ENCODE results near the gene ACOT13. TPM values are rescaled to one million over a fixed set of nuclear protein-coding genes. Genes with fewer than 3 reads are reported as not detected.
"Not testable (repeated sequence)": the region's sequence is repeated elsewhere in the genome, so short reads cannot be mapped to it uniquely, and the experiment has no call there.

Gene ACOT13
- polyA plus RNA-seq, 3 donors from 2014 or later = 6.2 to 17.1 (median 16.5) TPM

GRCh38 chr6:24734166-24734565, 67.3 kb downstream of the ACOT13 start:
- Mint-ChIP-seq H3K27ac (no peak overlapping the region), H3K36me3 (peaks cover 4 to 17% (median 10%) of the 10 kb centered on the region in 3 donors), H3K9me3 (peaks cover 0 to 14% (median 6%) of the 10 kb centered on the region in 6 donors), H3K4me1 (no peaks in the 10 kb centered on the region), H3K27me3 (ENCODE audit: low read depth in 3 of 3) (peaks cover 3 to 7% (median 7%) of the 10 kb centered on the region in 3 donors), H3K4me3 (no peak overlapping the region)
- DNase-seq = no peak

DNA sequence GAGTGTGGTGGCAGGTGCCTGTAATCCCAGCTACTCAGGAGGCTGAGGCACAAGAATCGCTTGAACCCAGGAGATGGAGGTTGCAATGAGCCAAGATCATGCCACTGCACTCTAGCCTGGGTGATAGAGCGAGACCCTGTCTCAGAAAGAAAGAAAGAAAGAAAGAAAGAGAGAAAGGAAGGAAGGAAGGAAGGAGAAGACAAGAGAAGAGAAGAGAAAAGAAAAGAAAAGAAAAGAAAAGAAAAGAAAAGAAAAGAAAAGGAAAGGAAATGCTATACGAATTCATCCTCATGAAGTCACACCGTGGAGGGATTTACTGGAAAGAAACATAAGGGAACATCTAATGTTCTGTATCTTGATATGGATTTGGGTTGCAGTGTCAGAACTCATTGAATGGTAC, 67.8 kb downstream of the ACOT13 start:
- Mint-ChIP-seq H3K9me3 (peaks cover 0 to 14% (median 6%) of the 10 kb centered on the region in 6 donors), H3K36me3 (peaks cover 4 to 14% (median 10%) of the 10 kb centered on the region in 3 donors)
- H3K4me1 Mint-ChIP-seq; H3K4me3 Mint-ChIP-seq; H3K27ac Mint-ChIP-seq; DNase-seq; H3K27me3 Mint-ChIP-seq (ENCODE audit: low read depth in 3 of 3): not testable (repeated sequence)

GRCh38 chr6:24738741-24739140, 71.9 kb downstream of the ACOT13 start:
- no peak overlapping the region for H3K27ac Mint-ChIP-seq
- H3K36me3 Mint-ChIP-seq = peaks cover 0 to 4% (median 0%) of the 10 kb centered on the region in 3 donors
- no peak overlapping the region for H3K4me3 Mint-ChIP-seq
- peaks cover 0 to 1% (median 0%) of the 10 kb centered on the region in 6 donors for H3K9me3 Mint-ChIP-seq
- peaks cover 3 to 12% (median 9%) of the 10 kb centered on the region in 3 donors for H3K27me3 Mint-ChIP-seq (ENCODE audit: low read depth in 3 of 3)
- H3K4me1 Mint-ChIP-seq = no peaks in the 10 kb centered on the region
- DNase-seq = no peak

GRCh38 chr6:24740861-24741260, 74.0 kb downstream of the ACOT13 start:
- no peak for DNase-seq
- no peak overlapping the region for H3K4me3 Mint-ChIP-seq
- peaks cover 0 to 1% (median 0%) of the 10 kb centered on the region in 6 donors for H3K9me3 Mint-ChIP-seq
- peaks cover 0 to 4% (median 0%) of the 10 kb centered on the region in 3 donors for H3K36me3 Mint-ChIP-seq
- no peaks in the 10 kb centered on the region for H3K4me1 Mint-ChIP-seq
- peaks cover 3 to 10% (median 4%) of the 10 kb centered on the region in 3 donors for H3K27me3 Mint-ChIP-seq (ENCODE audit: low read depth in 3 of 3)
- H3K27ac Mint-ChIP-seq = no peak overlapping the region

GRCh38 chr6:24742216-24742738, 75.4 kb downstream of the ACOT13 start:
- Mint-ChIP-seq H3K9me3 (peaks cover 0 to 1% (median 0%) of the 10 kb centered on the region in 6 donors), H3K27ac (no peak overlapping the region), H3K4me1 (no peaks in the 10 kb centered on the region), H3K36me3 (peaks cover 0 to 3% (median 0%) of the 10 kb centered on the region in 3 donors), H3K4me3 (no peak overlapping the region), H3K27me3 (ENCODE audit: low read depth in 3 of 3) (peaks cover 2 to 10% (median 3%) of the 10 kb centered on the region in 3 donors)
- no peak for DNase-seq

DNA sequence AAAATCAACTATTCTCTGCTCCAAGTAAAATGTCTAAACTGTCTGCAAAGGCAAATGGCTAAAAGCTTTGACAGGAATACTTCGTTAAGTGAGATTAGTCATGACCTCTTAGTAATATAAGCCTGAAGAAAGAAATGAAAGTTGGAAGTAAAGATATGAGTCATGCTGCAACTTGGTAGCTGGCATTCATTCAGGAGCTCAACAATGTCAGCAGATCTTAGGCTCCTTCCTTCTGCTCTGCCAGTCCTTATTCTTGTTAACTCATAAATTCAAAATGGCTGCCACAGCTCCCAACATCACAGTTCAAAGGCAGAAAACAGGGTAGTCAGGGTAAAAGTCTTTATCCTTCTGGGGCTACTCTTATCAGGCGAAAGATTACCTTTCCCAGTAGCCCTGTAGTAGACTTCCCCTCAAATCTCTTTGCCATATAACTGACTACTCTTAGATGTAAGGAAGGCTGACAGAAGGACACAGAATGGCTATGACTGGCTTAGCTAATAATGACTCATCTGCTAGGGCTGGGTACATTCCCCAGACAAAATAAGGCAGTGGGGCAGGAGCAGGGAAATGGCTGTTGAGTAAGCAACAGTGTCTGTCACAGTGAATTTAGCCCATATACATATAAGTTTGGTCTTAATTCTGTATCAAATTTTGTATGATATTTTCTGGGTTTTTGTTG, 76.5 kb downstream of the ACOT13 start:
- Mint-ChIP-seq H3K27me3 (ENCODE audit: low read depth in 3 of 3) (peaks cover 3 to 10% (median 3%) of the 10 kb centered on the region in 3 donors), H3K4me3 (no peak overlapping the region), H3K4me1 (no peaks in the 10 kb centered on the region), H3K36me3 (no peaks in the 10 kb centered on the region), H3K9me3 (peaks cover 0 to 1% (median 0%) of the 10 kb centered on the region in 6 donors), H3K27ac (no peak overlapping the region)
- DNase-seq = no peak

DNA sequence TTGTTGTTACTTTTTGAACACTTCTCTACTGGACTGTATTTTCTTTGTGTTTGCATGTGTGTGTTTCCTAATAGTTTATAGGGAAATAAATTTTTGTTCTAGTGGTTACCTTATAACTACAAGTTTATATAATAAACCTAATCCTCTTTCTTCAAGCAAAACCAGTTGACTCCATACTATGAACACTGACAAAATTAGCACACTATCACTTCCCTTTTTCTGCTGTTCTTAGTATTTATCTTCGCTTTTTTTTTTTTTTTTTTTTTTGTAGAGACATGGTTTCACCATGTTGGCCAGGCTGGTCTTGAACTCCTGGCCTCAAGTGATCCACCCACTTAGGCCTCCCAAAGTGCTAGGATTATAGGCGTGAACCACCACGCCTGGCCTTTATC, 77.1 kb downstream of the ACOT13 start:
- no peak overlapping the region for H3K4me3 Mint-ChIP-seq
- peaks cover 0 to 1% (median 0%) of the 10 kb centered on the region in 6 donors for H3K9me3 Mint-ChIP-seq
- H3K36me3 Mint-ChIP-seq = no peaks in the 10 kb centered on the region
- H3K27me3 Mint-ChIP-seq (ENCODE audit: low read depth in 3 of 3) = peaks cover 0 to 10% (median 3%) of the 10 kb centered on the region in 3 donors
- DNase-seq = no peak
- H3K27ac Mint-ChIP-seq = no peak overlapping the region
- H3K4me1 Mint-ChIP-seq = no peaks in the 10 kb centered on the region

- H3K27ac Mint-ChIP-seq = no peak overlapping the region
- no peak overlapping the region for H3K4me3 Mint-ChIP-seq
- peaks cover 0 to 1% (median 0%) of the 10 kb centered on the region in 6 donors for H3K9me3 Mint-ChIP-seq
- peaks cover 0 to 3% (median 0%) of the 10 kb centered on the region in 3 donors for H3K36me3 Mint-ChIP-seq
- H3K4me1 Mint-ChIP-seq = no peaks in the 10 kb centered on the region
- H3K27me3 Mint-ChIP-seq (ENCODE audit: low read depth in 3 of 3) = peaks cover 0 to 10% (median 3%) of the 10 kb centered on the region in 3 donors
- no peak for DNase-seq
Observed at GRCh38 chr6:24744911-24745310, 78.0 kb downstream of the ACOT13 start.

DNA sequence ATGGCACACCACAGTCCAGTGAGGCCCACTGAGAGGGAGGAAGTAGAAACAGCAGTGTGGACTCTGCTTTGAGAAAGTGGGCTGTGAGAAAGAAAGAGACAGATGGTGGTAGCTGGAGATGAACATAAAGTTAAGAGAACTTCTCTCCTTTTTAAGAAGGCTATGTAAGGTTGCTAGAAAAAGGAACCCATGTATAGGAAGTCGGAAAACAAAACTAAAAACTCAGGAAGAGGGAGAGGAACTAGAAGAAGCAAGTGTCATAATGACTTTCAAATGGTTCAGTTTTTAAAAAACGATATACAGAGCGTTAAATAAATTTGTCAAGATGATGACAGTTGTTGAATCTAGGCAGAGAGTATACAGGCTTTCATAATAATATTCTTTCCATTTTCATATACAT, 82.4 kb downstream of the ACOT13 start:
- Mint-ChIP-seq H3K27ac (no peak overlapping the region), H3K36me3 (peaks cover 0 to 3% (median 0%) of the 10 kb centered on the region in 3 donors), H3K4me3 (no peak overlapping the region), H3K27me3 (ENCODE audit: low read depth in 3 of 3) (peaks cover 0 to 7% (median 2%) of the 10 kb centered on the region in 3 donors), H3K9me3 (no peaks in the 10 kb centered on the region), H3K4me1 (no peaks in the 10 kb centered on the region)
- no peak for DNase-seq

DNA sequence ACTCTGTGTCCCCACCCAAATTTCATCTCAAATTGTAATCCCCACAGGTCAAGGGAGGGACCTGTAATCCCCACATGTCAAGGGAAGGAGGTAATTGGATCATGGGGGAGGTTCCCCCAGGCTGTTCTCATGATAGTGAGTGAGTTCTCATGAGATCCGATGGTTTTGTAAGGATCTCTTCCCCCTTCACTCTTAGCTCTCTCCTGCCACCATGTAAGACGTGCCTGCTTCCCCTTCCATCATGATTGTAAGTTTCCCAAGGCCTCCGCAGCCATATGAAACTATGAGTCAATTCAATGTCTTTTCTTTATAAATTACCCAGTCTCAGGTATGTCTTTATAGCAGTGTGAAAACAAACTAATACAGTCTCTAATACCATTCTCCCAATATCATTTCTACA, 84.0 kb downstream of the ACOT13 start:
- not testable (repeated sequence) for H3K27me3 Mint-ChIP-seq (ENCODE audit: low read depth in 3 of 3); H3K4me1 Mint-ChIP-seq; H3K9me3 Mint-ChIP-seq; H3K4me3 Mint-ChIP-seq; DNase-seq; H3K27ac Mint-ChIP-seq; H3K36me3 Mint-ChIP-seq

DNA sequence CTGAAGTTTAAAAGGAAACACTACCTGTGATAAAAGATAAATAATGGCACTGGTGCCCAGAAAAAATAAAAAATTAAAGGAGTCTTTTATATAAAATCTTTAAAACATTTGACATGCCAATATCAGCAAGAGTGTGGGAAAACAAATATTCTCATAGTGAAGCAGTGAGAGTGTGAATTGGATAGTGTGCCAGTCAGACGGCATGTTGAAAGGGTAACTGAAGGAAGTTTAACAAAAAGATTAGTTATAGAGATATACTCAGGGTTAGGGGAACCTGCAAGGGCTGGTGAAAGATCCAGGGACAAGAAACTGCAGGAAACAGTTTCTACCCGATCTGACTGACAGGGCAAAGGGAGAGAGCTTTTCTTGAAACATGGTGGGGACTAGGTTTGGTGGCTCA, 85.6 kb downstream of the ACOT13 start:
- Mint-ChIP-seq H3K9me3 (no peaks in the 10 kb centered on the region), H3K27ac (no peak overlapping the region), H3K4me1 (no peaks in the 10 kb centered on the region), H3K27me3 (ENCODE audit: low read depth in 3 of 3) (peaks cover 2 to 6% (median 2%) of the 10 kb centered on the region in 3 donors), H3K36me3 (peaks cover 0 to 3% (median 0%) of the 10 kb centered on the region in 3 donors), H3K4me3 (no peak overlapping the region)
- DNase-seq = no peak

DNA sequence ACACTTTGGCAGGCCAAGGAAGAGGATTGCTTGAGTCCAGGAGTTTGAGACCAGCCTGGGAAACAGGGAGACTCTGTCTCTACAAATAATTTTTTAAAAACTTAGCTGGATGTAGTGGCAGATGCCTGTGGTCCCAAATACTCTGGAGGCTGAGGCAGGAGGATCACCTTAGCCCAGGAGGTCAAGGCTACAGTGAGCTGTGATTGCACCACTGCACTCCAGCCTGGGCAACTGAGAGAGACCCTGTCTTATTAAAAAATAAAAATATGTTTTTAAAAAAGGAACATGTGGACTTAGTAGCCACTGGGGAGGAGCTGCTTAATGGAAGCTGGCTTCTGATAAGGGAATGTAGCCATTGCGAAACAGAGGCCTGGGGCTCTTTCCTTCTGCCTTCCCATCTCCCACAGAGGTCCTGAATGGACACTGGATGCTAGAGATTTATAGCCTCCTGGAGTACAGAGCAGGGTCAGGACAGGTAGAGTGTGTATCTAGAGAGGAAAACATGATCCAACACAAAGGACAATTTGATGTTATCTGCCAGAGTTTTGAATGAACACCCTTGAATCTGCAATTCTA, 86.1 kb downstream of the ACOT13 start:
- no peak for DNase-seq
- Mint-ChIP-seq H3K27me3 (ENCODE audit: low read depth in 3 of 3) (peaks cover 0 to 6% (median 2%) of the 10 kb centered on the region in 3 donors), H3K36me3 (peaks cover 0 to 3% (median 0%) of the 10 kb centered on the region in 3 donors), H3K27ac (no peak overlapping the region), H3K4me1 (no peaks in the 10 kb centered on the region), H3K4me3 (no peak overlapping the region), H3K9me3 (no peaks in the 10 kb centered on the region)

- no peaks in the 10 kb centered on the region for H3K9me3 Mint-ChIP-seq
- H3K27ac Mint-ChIP-seq = no peak overlapping the region
- peaks cover 0 to 3% (median 0%) of the 10 kb centered on the region in 3 donors for H3K36me3 Mint-ChIP-seq
- no peaks in the 10 kb centered on the region for H3K4me1 Mint-ChIP-seq
- DNase-seq = no peak
- H3K4me3 Mint-ChIP-seq = no peak overlapping the region
- H3K27me3 Mint-ChIP-seq (ENCODE audit: low read depth in 3 of 3) = peaks cover 0 to 6% (median 2%) of the 10 kb centered on the region in 3 donors
Observed at GRCh38 chr6:24753545-24753944, 86.7 kb downstream of the ACOT13 start.

GRCh38 chr6:24754378-24754777, 87.5 kb downstream of the ACOT13 start:
- not testable (repeated sequence) for DNase-seq; H3K27ac Mint-ChIP-seq; H3K9me3 Mint-ChIP-seq; H3K4me1 Mint-ChIP-seq; H3K36me3 Mint-ChIP-seq; H3K27me3 Mint-ChIP-seq (ENCODE audit: low read depth in 3 of 3); H3K4me3 Mint-ChIP-seq
